Upper lobe of left lung (tissue), 4 donors: ENCODE results near the gene AQP12B.

Experiments used
- EP300 ChIP-seq, 4 donors: sonication (generic); formaldehyde crosslinking; IDR thresholded peaks; one replicate each; pipeline ENCODE4 v1.5.1; 2017; ENCODE audit warnings: antibody characterized with exemption in 4 of 4, control low read depth in 2 of 4
- TF ChIP-seq, protein P1 (sequence below), 6 experiments: fragments of 450-650 bp in 4 of 6; fragments of 200-600 bp in 2 of 6; sonication (generic) in 2 of 6; IDR thresholded peaks; one replicate each; pipeline ENCODE4 v1.5.1; 2016 to 2019; ENCODE audit warnings: antibody characterized with exemption in 6 of 6

DNA sequence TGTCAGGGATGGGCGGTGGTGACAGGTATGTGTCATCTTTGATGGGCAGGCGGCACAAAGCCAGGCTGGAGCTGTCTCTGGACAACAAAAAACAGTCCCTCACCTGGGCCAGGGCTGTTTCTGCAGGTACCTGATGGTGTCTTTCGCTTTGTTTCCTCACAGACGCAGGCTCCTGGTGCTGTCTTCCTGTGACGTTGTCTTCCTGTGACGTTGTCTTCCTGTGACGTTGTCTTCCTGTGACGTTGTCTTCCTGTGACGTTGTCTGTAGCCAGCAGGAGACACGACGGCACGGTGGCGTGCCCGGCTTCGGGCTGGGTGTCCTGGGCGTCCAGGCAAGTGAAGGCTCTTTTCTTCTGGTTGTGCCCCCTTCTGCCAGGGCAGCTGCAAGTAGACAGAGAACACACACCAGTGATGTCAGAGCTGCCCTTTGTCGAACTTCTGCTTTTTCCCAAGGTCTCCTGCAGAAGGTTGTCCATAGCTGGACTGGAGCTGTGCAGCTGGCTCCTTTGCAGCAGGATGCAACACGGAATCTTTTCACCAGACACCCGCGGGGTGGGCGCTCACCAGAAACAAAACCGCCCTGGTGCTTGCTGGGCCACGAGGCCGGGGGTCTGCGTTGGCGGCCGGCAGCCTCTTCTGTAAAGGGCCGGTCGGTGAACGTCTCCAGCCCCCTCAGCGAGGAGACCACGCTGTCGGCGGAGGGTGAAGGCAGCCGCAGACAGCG is 36.3 kb downstream of the AQP12B start:
- TF ChIP-seq, protein P1, sequence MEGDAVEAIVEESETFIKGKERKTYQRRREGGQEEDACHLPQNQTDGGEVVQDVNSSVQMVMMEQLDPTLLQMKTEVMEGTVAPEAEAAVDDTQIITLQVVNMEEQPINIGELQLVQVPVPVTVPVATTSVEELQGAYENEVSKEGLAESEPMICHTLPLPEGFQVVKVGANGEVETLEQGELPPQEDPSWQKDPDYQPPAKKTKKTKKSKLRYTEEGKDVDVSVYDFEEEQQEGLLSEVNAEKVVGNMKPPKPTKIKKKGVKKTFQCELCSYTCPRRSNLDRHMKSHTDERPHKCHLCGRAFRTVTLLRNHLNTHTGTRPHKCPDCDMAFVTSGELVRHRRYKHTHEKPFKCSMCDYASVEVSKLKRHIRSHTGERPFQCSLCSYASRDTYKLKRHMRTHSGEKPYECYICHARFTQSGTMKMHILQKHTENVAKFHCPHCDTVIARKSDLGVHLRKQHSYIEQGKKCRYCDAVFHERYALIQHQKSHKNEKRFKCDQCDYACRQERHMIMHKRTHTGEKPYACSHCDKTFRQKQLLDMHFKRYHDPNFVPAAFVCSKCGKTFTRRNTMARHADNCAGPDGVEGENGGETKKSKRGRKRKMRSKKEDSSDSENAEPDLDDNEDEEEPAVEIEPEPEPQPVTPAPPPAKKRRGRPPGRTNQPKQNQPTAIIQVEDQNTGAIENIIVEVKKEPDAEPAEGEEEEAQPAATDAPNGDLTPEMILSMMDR (IDR thresholded peaks at IDR 0.05), result no peak
- no peak for TF ChIP-seq EP300 (IDR thresholded peaks at IDR 0.05)
